Right renal cortex interstitium (tissue), 3 donors: Measurements from ENCODE around the gene ICA1. TPM values are rescaled to one million over a fixed set of nuclear protein-coding genes. Genes with fewer than 3 reads are reported as not detected.
"Not testable (repeated sequence)": the region's sequence is repeated elsewhere in the genome, so short reads cannot be mapped to it uniquely, and the experiment has no call there.

ENCODE experiments used
- DNase-seq, 3 donors: peaks; one replicate each; pipeline ENCODE4 v3.0.0-alpha.2; 2013; ENCODE audit warnings: low read depth in 3 of 3, low spot score in 2 of 3
- polyA plus RNA-seq, 3 donors: library from polyadenylated mRNA; unstranded; fragments of 120-200 nt; gene quantifications; one replicate each; pipeline ENCODE4 v1.2.1, GENCODE V29; 2013; ENCODE audit not compliant: insufficient read length in 3 of 3

Gene ICA1
- polyA plus RNA-seq, 3 donors = 19.7 to 24.1 (median 22.7) TPM

DNA sequence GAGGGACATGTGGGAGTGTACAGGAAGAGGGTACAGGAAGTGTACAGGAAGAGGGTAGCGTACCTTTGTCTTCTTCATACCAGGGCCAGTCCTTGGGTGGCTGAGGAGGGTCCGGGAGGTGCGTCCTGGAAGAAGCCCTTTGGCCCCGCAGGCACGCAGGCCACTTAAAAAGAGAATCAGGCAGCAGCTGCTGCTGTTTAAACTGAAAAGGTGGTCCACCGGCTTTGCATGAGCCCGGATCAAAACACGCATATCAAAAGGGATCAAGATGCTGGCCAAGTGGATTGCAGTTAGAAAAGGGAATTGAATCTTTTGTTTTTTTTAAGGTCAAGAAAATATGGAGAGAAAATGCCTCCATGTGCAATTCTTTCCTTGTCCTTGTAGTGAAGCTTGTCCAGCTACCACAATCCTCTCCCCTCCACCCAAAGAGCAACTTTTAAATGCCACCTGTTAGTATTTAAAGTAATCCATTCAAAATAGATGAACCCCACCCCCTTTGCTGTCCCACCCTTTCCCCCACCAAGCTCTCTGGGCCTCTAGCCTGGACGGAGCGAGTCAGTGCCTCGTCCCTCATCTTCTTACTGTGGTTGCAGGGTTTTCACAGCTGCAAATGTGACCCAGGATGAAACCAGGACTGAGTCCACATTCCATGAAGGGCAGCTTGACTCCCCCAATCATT is 150.5 kb downstream of the ICA1 start:
- no peak for DNase-seq

DNA sequence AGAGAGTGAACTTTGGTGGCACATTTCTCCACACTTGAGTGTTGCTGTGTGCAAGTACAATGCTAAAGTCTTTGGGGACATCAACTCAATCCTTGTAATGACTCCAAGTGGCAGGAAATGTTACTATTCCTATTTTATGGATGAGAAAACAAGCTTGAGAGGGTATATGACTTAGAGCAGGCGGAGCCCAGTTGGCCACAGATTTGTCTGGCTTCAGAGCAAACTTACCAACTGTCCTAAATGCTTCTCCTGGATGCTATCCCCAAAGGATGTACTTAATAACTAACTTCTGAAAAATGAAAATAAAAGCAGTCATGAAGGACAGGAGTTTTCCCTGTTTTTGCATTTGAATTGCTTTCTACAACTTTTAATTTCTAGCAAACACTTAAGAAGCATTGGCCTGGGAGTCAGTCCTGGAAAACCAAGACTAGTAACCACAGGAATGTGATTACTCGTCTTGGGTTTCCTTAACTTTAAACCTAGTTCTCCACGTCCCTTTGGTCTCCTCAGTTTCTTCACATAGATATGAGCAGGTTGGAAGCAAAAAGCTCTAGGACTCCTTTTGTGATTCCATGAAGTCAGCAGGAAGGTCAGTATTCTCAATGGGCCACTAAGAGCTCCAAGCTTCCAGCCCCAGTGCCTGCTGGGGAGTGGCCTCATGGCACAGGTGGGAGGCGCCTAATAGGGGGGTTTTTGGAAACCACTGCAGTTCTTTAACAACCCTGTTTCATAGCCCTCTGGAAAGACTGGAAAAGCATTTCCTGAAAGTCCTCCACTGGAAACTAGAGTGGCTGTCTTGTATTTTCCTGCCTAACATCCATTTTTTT is 152.6 kb downstream of the ICA1 start:
- DNase-seq = no peak

- DNase-seq = no peak
Observed at GRCh38 chr7:8105449-8106095, 156.4 kb downstream of the ICA1 start.

- DNase-seq = no peak
Observed at GRCh38 chr7:8103282-8103681, 158.7 kb downstream of the ICA1 start.

- not testable (repeated sequence) for DNase-seq
Observed at GRCh38 chr7:8101292-8101691, 160.7 kb downstream of the ICA1 start.

DNA sequence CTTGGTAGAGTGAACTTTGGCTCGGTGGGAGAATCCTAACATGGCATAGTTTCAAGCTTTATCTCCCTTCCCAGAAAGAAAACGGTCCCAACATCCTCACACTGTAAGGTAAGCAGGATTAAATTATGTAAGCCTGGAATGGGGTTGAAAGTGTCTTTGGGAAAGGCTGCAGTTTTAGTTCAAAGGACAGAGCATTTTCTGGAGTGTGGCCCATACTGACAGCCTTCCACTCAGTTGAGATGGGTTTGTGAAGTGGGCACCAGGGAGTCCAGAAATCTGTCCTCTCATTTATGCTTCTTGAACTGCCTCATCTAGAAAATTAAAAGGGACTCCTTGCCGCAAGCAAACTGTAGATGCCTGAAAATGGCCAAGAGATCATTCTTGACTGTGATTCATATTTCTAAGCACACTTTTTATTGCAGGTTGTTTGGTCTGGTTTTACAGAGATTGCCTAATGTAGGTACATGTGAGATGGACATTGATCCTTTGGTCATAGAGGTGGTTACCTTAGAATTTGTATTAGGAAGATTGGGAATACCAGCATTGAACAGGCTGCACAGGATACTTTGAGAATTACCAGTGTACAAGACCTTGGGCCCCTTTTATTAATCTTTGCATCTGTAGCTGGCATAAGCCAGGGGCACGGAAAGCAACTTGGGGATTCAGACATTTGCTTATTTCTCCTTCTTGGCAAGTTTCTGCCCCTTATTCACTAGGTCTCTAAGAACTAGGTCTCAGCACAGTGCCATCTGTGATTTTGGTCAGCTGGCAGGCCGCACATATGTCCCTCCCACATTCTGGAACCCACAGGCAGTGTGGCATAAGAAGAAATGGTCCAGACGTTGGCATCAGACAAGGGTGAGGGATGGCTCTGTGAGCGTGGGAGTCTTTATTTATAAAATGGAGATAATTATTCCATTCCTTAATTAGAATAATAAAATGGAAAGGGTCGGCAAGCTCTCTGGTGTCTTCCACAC is 167.5 kb downstream of the ICA1 start:
- DNase-seq = no peak

GRCh38 chr7:8092140-8092539 is 169.8 kb downstream of the ICA1 start:
- no peak for DNase-seq

GRCh38 chr7:8089036-8089780 is 172.8 kb downstream of the ICA1 start:
- DNase-seq = no peak

DNA sequence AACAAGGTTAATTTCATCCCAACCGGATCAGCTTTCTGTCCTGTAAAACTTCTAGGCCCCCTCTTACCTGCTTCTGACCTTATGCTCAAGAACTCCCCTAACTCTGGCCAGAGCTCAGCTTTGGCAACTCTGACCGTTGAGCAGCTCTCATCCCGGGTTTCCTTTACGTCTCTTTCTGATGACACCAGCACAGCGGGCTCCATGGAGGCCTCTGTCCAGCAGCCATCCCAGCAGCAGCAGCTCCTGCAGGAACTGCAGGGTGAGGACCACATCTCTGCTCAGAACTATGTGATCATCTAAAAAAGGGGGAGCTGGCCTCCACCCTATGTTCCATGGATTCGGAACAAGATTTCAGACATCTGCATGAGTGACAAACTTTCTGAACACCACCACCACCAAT is 175.7 kb downstream of the ICA1 start:
- DNase-seq = no peak

GRCh38 chr7:8085420-8085819 is 176.5 kb downstream of the ICA1 start:
- no peak for DNase-seq

GRCh38 chr7:8084836-8085235 is 177.1 kb downstream of the ICA1 start:
- no peak for DNase-seq

- no peak for DNase-seq
Observed at GRCh38 chr7:8082762-8083161, 179.2 kb downstream of the ICA1 start.

- DNase-seq = no peak
Observed at GRCh38 chr7:8078418-8078817, 183.5 kb downstream of the ICA1 start.

- DNase-seq = no peak
Observed at GRCh38 chr7:8070451-8071180, 191.4 kb downstream of the ICA1 start.

GRCh38 chr7:8068892-8069686 is 192.9 kb downstream of the ICA1 start:
- no peak for DNase-seq

- DNase-seq = no peak
Observed at GRCh38 chr7:8065356-8065813, 196.6 kb downstream of the ICA1 start.

DNA sequence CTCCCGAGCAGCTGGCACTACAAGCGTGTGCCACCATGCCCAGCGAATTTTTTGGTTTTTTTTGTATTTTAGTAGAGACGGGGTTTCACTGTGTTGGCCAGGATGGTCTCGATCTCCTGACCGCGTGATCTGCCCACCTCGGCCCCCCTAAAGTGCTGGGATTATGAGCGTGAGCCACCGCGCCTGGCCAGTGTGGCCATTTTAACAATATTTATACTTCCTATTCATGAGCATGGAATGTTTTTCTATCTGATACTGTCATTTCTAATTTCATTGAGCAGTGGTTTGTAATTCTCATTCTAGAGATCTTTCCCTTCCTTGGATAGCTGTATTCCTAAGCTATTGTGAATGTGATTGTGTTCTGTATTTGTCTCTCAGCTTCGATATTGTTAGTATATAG is 197.1 kb downstream of the ICA1 start:
- no peak for DNase-seq

DNA sequence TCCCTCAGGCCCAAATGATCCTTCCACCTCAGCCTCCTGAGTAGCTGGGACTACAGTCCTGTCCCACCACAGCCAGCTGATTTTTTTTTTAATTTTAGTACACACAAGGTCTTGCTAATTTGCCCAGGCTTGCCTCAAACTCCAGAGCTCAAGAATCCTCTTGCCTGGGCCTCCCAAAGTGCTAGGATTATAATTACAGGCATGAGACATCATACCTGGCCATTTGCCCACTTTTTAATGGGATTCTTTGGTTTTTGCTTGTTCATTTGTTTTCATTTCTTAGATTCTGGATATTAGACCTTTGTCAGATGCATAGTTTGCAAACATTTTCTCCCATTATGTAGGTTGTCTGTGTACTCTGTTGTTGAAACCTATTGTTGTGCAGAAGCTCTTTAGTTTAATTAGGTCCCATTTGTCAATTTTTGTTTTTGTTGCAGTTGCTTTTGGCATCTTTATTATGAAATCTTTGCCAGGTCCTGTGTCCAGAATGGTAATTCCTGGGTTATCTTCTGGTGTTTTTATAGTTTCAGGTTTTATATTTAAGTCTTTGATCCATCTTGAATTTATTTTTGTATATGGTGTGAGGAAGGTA is 198.2 kb downstream of the ICA1 start:
- no peak for DNase-seq
